GM04503 (cell line): Measurements from ENCODE around the gene SLIT3.
A peak's percentile ranks its signal among the peaks of the same experiment; 100 is the strongest.

ENCODE experiments used
- DNase-seq: peaks from one replicate; pipeline ENCODE4 v3.0.0-alpha.2; 2012; ENCODE audit warnings: low read depth

Gene SLIT3

DNA sequence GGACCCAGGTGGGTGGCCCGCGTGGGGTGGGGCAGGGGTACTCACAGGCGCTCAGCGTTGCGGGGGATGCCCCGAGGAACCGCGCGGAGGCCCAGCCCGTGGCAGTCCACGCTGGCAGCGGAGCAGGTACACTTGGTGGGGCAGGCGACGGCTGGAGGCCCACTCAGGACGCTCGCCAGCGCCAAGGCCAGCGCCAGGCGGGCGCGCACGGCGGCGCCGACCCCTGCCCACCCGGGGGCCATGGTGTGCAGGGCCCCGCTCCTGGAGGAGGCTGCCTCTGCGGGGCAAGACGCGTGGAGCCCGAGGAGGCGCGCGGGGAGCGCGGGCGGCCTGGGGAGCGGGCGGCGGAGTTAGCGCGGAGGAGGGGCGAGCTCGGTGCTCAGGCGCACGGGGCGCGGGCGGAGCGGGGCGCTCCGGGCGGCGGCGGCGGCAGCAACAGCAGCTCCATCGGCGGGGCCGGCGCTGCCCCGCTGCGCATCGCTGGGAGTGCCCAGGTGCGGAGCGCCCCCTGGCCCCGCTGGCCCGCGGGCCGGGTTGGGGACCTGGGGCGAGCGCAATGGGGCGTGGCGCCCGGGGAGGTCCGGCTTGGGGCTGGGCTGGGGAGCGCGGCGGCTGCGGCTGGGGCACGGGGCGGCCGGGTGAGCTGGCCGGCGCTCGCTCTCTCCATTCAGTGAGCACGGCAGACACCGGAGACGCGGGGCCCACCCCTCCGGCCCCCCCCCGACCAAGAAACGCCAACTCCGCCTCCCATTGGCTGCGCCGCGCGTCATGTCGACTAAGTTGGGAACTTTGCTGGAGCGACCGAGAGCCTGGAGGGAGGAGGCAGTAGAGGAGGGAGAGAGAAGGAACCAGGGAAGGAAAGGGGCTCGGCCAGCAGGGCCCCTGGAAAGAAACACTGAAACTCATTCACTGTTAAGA, at the start of gene SLIT3:
SLIT3 (minus strand) TSS at position 672 of the 918 bp plus-strand sequence; CDS start at position 242, 430 bp downstream.
- peak; percentile 58 for DNase-seq

DNA sequence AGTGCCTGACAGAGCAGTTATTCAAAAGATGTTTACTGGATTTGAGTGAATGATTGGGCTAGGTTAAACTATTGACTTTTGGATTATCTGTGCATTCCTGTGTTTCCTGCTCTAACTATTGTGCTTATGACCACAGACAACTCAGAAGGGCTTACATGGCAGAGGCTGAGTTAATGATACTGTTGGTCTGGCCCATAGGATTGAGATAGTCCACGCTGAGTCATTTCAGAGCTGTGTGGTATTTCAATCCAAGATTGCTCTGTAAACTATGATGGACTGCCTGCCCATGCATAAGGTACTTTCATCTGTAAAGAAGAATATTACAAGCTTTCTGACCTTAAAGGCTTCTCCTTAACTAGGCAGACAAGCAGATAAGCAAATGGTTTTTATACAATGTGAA, 49.1 kb upstream of the SLIT3 start:
- DNase-seq, result peak; percentile 60

DNA sequence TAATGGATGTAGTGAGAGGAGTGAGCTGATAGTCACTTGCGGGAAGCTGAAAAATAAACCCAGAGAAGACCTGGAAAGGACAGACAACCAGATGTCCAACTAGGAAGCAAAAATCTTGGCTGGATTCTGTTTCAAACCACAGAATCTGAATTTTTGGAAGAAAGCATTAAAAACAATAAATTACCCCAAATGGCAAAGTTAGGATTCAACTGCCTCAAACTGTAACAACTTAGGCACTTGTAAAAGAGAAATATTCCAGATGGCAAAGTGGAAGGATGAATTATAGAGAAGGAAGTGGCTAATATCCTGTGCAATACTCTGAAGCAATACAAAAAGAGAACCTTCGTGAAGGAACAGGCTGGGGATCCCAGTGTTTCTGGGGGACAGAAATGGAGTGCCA, 46.8 kb upstream of the SLIT3 start:
- DNase-seq, result peak; percentile 83

DNA sequence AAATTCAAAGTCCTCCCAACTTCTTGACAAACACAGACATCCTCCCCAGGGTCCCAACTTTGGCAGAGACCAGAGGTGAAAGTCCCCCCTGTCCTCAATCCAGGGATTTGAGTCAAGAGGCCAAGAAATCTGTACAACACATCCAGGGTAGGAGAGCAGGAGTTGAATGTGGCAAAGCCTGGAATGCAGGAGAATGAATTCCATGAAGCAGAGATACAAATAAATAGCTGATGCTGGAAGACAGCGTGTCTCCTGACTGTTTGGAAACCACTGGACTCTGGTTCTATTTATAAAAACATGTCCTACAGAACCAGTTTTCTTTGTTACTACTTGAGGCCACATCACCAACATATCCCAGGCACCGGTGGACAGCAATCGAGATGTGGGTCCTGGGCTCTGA, 43.7 kb upstream of the SLIT3 start:
- peak; percentile 65 for DNase-seq

DNA sequence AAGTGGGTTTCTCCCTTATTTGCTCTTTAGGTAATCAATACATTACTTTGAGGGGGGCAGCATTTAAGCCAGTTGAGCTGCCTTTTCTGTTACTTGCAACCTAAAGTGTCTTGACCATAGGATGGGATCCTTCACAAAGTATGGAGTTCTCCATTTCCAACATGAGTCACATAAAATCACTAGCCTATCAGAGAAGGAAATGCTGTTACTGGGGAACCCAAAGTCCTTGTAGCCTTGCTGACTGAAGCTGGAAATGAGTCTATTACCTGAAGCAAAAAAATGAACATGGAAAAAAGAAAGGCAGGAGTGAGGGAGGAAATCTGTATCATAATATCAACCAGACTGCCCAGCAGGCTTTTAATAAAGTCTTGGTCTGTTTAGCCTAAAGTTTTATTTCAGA, 42.8 kb upstream of the SLIT3 start:
- DNase-seq, result no peak

DNA sequence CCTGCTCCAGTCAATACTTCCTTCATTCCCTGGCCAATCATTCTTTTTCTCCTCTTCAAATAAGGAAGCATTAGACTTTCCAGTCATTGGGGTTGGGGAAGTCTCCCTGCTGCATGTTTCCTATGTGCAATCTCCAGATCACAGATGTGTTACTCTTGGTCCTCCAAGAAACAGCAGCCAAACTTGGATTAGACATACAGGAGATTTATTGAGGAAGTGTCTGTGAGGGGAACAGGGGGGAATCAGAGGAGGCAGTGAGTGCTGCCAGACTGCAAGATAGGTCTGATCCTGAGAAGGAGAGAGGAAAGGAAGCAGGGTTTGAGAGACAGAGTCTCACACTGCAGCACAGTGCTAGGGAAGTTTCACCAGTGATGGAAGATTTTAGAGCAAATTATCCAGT, 40.6 kb upstream of the SLIT3 start:
- no peak for DNase-seq

DNA sequence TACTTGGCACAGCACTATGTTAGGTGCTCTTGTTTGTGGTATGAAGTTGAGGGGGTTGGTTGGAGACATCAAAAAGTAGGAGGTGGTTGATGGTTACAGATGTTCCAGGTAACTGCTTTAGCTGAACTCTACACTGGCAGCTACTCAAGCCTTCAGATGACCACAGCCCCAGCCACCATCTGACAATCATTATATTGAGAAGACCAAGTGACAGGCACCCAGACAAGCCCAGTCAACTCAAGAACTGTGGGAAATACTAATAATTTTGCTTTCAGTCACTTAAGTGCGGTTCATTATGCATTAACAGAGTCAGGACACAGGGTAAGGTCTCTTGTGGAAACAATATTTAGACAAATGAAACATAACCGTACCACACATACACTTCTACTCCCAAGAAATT, 38.9 kb upstream of the SLIT3 start:
- DNase-seq, result no peak

DNA sequence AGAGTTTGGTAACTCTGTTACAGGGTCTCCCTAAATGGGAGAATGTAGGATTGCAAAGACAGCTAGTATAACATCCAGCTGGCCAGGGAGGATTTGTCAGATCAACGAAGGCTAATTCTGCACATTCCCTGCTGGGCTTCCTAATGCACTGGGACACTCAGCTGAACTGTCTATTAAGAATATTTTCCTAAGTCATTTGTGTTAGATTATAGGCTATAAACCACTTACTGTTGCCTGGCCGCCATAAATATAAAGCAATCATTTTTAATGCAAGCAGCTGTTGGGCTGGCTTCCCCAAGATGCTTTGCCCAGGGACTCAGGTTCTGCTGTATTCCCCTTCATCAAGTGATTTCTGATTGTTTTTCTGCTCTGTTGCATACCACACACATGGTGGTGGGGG, 35.3 kb upstream of the SLIT3 start:
- no peak for DNase-seq

DNA sequence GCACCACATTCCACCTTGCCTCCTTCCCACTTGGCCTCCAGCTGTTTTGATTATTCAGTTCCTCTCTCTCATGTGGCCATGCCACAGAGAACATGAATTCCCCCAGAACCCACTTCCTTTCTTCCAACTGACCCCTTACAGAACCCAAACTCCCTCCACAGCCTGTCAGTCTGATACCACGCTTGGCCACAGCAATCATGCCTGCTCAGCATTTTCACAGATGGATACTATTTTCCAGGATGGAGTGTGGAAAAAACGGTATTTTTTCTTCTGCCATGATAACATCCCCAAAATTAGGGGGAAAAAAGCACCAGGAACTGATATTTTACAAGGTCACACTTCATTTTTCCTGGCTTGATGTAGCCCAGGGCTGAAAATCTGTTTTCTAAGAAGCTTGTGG, 34.9 kb upstream of the SLIT3 start:
- DNase-seq, result no peak

DNA sequence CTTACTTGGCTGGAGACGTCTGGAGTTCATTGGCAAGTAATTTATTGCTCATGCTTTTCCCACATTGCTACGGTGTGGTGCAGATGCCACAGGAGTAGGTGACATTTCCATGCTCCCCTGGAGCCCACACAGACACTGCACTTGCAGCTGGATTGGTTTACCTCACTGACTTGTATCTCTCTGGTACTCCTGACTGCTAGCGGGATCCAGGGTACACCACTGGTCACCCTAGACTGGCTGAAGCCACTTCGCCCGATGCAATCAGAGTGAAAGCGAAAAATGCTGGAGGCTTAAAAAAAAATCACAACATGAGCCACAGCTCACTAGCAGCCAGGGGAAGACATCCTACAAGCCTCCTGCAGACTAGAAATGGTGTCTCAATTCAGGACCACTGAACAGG, 32.6 kb upstream of the SLIT3 start:
- DNase-seq, result no peak

DNA sequence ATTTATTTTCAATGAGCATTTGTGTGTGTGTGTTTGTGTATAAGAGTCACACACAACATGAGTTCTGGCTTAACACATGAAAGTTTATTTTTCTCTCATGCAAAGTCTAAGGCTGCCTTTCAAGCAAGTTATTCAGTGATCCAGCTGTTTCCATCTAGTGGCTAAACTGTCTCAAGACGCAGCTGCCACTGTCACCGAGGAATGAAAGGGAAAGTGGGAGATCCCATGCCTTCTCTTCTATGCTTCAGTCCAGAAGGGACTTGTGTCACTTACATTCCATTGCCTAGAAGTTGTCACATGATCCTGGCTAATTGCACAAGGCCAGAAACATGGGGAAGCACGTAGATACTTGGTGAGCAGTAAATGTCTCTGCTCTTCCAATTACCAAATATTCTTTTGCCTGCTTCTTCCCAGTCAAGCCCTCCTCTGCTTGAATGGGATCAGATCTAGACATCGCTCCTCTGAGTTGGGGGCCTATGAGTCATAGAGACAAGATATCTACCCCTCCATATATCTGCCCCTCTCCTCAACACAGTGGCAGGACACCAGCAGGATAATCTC, 30.4 kb upstream of the SLIT3 start:
- DNase-seq, result no peak

DNA sequence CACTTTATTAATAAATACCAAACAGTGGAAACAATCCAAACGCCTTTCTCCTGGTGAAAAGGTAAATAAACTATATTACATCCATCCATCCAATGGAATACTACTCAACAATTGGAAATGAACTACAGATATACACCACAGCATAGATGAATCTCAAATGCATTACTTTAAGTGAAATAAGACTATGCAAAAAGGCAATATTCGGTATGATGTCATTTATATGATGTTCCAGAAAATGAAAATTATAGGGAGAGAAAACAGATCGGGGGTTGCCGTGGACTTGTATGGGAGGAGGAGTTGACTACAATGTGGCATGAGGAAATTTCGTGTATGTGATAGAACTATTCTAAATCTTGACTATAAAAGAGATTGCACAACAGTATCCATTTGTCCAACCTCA, 27.5 kb upstream of the SLIT3 start:
- no peak for DNase-seq

DNA sequence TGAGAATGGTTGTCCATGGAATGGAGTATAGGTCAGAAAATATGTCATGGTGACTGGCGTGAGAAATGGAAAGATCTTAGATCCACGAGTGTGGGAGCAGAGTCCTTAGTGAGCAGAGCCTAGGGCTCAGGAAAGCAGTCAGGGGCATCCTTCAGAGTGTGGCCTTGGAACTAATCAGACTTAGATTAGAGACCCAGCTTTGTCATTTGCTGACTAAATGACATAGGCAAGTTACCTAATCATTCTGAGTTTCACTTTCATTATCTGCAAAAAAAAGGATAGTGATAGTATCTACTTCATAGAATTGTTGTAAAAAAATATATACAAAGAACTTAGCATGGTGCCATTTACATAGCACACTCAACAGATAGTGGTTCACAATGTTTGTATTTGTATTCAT, 24.3 kb upstream of the SLIT3 start:
- no peak for DNase-seq

DNA sequence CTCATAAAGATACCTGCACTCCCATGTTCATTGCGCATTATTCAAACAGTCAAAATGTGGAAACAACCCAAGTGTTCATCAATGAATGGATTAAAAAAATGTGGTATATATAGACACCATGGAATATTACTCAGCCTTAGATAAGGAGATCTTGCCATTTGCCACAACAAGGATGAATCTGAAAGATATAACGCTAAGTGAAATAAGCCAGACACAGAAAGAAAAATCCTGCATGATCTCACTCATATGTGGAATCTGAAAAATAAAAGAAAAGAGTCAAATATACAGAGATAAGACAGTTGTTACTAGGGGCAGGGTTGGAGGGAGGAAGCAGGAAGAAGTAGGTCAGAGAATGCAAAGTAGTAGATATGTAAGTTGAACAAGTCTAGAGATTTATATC, 17.6 kb upstream of the SLIT3 start:
- no peak for DNase-seq

DNA sequence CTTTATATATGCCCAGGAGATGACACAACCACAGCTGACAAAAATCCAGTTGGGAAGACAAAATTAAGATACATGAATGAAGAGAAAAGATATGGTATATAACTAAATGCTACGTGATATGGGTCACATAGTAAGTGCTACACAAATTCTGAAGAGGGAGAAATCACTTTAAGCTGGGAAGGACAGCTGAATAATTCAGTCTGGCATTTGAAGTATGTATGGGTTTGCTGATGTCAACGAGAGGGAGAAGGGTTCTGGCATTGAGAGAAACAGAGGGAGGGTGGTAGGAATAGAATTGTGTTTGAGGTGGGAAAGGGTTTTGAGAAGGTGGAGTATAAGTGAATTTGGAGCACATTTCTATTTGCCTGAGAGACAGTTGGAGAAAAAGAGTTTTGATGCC, 6.7 kb upstream of the SLIT3 start:
- no peak for DNase-seq

DNA sequence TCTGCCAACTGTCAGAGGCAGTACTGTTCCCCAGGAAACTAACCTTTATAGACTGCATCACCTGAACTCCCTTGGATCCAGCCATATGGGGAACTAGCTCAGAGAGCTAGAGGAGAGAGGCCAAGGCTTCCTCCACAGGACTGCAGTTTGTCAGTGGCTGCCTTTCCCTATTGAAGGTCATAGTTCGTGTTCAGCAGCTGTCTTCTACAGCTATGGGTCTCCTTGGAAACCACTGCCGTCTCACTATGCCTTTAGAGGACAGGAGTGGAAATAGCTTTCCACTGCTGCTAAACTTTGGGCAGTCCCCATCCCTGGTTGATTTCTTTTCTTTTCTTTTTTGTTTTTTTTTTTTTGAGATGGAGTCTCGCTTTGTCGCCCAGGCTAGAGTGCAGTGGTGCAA, 4.4 kb upstream of the SLIT3 start:
- DNase-seq, result no peak

DNA sequence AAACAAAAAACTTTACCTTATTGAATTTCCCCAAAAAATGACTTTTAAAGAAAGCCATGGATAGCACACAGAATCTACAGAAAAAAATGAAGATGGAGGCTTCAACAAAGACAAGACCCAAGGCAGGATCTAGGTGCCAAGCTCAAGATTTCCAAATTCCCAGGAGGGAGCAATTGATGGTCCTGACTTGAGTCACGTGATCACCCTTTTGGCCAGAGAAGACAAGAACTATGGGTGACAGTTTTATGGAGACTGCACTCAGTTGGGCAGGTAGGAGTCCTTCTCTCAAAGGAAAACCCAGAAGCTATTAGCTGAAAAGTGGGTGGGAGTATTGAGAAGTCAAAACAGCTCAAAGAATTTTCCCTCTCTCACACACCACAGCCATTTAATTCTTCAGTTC, 3.2 kb upstream of the SLIT3 start:
- no peak for DNase-seq

DNA sequence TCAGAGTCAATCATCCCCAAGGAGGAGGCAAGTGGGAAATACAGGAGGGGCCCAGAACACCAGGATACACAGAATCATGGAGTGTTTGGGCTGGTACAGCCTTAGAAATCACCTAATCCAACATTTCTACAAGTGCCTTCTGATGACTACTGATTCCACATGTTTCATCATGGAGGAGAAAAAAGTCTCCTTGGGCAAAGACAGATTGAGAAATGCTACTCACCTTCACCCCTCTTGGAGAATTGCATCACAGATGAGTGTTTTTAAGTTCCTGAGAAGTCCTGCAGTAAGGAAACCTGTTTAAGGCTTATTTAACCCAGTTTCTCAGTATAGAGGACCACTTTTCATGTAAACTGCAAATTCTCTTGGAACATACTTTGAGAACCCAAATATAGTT, 2.2 kb upstream of the SLIT3 start:
- DNase-seq, result no peak

DNA sequence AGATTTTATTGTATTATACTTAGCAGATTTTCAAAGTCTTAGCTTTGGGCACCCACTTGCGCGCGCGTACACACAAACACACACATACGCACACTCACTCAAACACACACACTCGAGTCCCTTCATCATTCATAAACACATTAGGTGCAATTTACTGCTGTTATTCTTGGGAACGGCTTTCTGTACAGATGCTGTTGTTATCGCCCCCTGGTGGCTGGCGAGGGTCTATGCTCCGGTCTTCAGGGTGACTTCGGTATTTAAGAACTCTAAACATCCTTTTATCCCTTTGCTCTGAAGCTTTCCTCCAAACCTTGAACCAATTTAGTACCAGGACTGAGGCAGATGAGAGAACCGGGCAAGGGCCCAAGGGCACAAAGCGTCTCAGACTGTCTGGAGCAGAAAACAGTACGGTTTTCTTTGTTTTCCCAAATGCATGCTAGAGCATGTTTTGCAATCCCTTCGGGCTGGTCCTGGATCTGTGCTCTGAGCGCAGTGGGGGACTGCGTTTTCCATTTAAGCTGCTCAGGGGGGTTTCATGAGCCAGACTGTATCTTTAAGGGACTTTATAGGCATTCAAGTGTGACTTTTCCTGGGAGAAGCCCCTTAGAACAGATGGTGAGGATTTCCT, 1.7 kb upstream of the SLIT3 start:
- DNase-seq, result peak; percentile 75

DNA sequence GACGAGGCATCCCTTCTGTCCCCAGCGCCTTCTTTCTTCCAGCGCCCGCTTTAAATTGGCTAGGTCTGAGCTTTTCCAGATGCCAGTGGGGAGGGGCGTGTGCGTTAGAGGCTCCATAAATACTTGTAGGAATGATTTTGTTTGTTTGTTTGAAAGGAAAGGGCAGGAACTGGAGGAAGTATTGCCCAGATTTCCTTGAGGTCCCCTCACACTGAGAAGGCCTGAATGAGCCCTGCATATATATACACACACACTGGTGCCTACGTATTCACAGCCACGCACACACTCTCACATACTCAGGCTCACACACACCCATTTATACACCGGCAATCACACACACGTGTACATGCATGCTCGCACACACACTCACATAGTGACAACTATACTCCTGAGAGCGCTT, 1.0 kb upstream of the SLIT3 start:
- DNase-seq, result no peak

DNA sequence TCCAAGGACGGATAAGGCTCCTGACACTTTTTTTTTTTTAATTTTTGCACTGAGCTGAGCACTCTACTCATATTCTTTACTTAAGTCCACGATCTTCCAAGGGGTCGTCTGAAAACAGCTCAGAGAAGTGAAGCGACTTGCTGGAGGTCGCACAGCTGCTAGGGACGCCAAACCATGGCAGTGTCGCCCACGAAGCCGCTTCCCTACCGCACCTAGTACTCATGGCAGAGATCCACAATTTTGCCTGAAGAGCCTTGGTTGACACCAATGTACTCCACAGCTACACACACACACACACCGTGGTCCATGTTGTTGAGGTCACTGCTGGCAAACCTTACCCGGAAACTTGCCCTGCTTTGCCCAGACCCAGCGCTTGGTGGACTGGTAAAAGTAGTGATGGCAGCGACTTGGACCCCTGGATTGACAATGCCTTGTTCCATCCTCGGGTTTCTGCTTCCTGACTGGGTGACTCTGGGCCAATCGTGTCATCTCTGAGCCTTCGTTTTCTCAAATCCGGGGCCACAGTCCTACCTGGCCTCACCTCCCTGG, 521 bp upstream of the SLIT3 start:
- DNase-seq, result no peak

DNA sequence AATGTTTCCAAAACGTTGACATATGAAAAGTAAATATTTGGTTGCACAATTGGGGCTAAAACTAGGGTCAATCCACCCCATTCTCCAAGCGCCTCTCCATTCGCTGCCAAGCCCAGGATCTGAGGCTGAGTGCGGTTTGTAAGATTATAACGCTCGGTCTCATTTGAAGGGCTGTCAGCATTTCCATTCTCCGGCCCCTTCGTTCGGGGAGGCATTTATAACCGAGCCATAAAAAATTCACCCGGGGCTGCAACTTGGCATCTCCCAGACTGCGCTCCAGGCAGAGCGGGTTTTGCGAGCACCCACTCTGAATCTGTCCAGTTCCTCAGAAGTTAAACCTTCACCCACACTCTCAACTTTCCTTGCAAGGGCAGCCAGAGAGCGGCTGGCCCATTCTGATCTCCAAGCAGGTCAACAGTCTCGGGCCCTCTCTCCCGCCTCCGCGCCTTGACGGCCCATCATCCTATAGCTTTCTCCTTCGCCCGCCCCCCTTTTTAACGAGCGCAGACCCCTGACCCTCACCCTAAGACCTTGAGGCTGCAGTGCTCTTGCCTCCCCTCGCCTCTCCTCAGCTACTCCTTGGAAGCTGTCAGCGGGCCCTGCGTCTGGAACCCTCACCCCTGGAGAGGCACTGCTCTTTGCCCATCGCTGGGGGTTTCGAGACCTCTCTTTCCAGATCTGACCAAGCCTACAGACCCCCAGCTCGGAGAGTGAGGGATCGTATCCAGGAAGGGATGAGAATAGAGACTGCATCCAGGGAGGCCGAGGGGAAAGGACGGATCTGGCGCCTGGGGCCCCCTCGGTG, 1.1 kb downstream of the SLIT3 start:
- DNase-seq, result no peak
